ENCODE results near the gene TSSK6.

DNA sequence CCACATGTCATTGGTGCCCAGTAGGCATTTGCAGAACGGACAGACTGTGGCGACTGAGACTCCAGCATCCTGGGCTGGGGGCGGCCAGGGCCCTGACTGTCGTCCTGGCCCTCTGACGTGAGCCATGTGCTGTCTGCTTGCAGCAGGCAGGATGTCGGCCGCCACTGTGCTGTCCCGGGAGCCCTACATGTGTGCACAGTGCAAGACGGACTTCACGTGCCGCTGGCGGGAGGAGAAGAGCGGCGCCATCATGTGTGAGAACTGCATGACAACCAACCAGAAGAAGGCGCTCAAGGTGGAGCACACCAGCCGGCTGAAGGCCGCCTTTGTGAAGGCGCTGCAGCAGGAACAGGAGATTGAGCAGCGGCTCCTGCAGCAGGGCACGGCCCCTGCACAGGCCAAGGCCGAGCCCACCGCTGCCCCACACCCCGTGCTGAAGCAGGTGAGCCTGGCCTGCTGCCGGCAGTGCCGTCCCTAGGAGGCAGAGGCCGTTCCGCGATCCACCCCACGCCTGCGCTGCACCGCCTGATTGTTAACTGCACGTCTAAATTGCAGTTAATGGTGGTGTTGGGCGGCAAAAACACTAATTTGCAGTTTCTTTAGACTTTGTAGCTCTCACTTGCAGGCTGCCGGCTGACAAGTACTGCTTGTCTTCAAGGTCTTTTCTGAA lies 14.2 kb downstream of the TSSK6 start:
- TF ChIP-seq, protein P1, sequence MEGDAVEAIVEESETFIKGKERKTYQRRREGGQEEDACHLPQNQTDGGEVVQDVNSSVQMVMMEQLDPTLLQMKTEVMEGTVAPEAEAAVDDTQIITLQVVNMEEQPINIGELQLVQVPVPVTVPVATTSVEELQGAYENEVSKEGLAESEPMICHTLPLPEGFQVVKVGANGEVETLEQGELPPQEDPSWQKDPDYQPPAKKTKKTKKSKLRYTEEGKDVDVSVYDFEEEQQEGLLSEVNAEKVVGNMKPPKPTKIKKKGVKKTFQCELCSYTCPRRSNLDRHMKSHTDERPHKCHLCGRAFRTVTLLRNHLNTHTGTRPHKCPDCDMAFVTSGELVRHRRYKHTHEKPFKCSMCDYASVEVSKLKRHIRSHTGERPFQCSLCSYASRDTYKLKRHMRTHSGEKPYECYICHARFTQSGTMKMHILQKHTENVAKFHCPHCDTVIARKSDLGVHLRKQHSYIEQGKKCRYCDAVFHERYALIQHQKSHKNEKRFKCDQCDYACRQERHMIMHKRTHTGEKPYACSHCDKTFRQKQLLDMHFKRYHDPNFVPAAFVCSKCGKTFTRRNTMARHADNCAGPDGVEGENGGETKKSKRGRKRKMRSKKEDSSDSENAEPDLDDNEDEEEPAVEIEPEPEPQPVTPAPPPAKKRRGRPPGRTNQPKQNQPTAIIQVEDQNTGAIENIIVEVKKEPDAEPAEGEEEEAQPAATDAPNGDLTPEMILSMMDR (optimal IDR thresholded peaks at IDR 0.05 in 1 of 3, IDR thresholded peaks at IDR 0.05 in 1 of 3, conservative IDR thresholded peaks at IDR 0.05 in 1 of 3; ENCODE audit: extremely low read depth in 1 of 3, insufficient read depth in 2 of 3, low read length in 3 of 3) = no peak
- no peak for TF ChIP-seq EZH2 (IDR thresholded peaks at IDR 0.05; ENCODE audit: low read length)
